Loucy (cell line): ENCODE data around the gene AIRE.

Experiments used
- H2AFZ ChIP-seq: fragments of 200-600 bp; sonication (generic); 2 replicates; pipeline ENCODE4 v1.6.0; 2016; ENCODE audit warnings: antibody characterized with exemption, mild to moderate bottlenecking, low read length, moderate library complexity
- H3F3A ChIP-seq: fragments of 200-600 bp; 2 replicates; pipeline ENCODE4 v1.6.0; 2016; ENCODE audit warnings: antibody characterized with exemption, low read depth, mild to moderate bottlenecking
- H3K27me3 ChIP-seq: fragments of 200-600 bp; sonication (generic); 2 replicates; pipeline ENCODE4 v1.6.1; 2014; ENCODE audit warnings: low read length, mild to moderate bottlenecking; ENCODE audit not compliant: insufficient read depth, poor library complexity, severe bottlenecking
- H3K36me3 ChIP-seq: fragments of 200-600 bp; sonication (generic); 2 replicates; pipeline ENCODE4 v1.6.1; 2016; ENCODE audit warnings: low read length; ENCODE audit not compliant: insufficient read depth
- H3K4me1 ChIP-seq: fragments of 200-600 bp; sonication (generic); 2 replicates; pipeline ENCODE4 v1.5.1; 2014; ENCODE audit warnings: low read length, mild to moderate bottlenecking; ENCODE audit not compliant: insufficient read depth, poor library complexity, severe bottlenecking
- H3K4me2 ChIP-seq: fragments of 200-600 bp; sonication (generic); 2 replicates; pipeline ENCODE4 v1.6.0; 2014; ENCODE audit warnings: antibody characterized with exemption, low read length, low read depth, mild to moderate bottlenecking; ENCODE audit not compliant: poor library complexity, severe bottlenecking
- H3K4me3 ChIP-seq: fragments of 200-600 bp; sonication (generic); 2 replicates; pipeline ENCODE4 v1.5.1; 2014; ENCODE audit warnings: low read length, mild to moderate bottlenecking, mixed read lengths; ENCODE audit not compliant: poor library complexity, severe bottlenecking
- H3K79me2 ChIP-seq: fragments of 200-600 bp; sonication (generic); 2 replicates; pipeline ENCODE4 v1.6.1; 2014; ENCODE audit warnings: low read length; ENCODE audit not compliant: insufficient read depth
- H3K9ac ChIP-seq: fragments of 200-600 bp; sonication (generic); 2 replicates; pipeline ENCODE4 v1.6.0; 2014; ENCODE audit warnings: mild to moderate bottlenecking, low read depth, low read length, moderate library complexity; ENCODE audit not compliant: poor library complexity, severe bottlenecking
- H3K9me2 ChIP-seq: fragments of 200-600 bp; sonication (generic); replicated peaks from 2 replicates; pipeline ENCODE4 v1.6.1; 2016; ENCODE audit warnings: low read depth, low read length, mixed read lengths
- H3K9me3 ChIP-seq: fragments of 200-600 bp; sonication (generic); 2 replicates; pipeline ENCODE4 v1.6.1; 2014; ENCODE audit warnings: mild to moderate bottlenecking, antibody characterized with exemption, low read length, low read depth; ENCODE audit not compliant: insufficient read depth
- H4K20me1 ChIP-seq: fragments of 200-600 bp; sonication (generic); 2 replicates; pipeline ENCODE4 v1.6.0; 2014; ENCODE audit warnings: antibody characterized with exemption, low read length, mild to moderate bottlenecking; ENCODE audit not compliant: insufficient read depth, poor library complexity, severe bottlenecking
- EZH2phosphoT487 ChIP-seq: fragments of 200-600 bp; IDR thresholded peaks from 2 replicates; pipeline ENCODE4 v1.6.1; 2018; ENCODE audit warnings: antibody characterized with exemption, mild to moderate bottlenecking, moderate library complexity, borderline replicate concordance
- TF ChIP-seq, protein P1 (sequence below): fragments of 200-600 bp; sonication (generic); conservative IDR thresholded peaks from 2 replicates; pipeline ENCODE4 v1.5.1; 2014; ENCODE audit warnings: mild to moderate bottlenecking, antibody characterized with exemption, low read length

The AIRE gene

DNA sequence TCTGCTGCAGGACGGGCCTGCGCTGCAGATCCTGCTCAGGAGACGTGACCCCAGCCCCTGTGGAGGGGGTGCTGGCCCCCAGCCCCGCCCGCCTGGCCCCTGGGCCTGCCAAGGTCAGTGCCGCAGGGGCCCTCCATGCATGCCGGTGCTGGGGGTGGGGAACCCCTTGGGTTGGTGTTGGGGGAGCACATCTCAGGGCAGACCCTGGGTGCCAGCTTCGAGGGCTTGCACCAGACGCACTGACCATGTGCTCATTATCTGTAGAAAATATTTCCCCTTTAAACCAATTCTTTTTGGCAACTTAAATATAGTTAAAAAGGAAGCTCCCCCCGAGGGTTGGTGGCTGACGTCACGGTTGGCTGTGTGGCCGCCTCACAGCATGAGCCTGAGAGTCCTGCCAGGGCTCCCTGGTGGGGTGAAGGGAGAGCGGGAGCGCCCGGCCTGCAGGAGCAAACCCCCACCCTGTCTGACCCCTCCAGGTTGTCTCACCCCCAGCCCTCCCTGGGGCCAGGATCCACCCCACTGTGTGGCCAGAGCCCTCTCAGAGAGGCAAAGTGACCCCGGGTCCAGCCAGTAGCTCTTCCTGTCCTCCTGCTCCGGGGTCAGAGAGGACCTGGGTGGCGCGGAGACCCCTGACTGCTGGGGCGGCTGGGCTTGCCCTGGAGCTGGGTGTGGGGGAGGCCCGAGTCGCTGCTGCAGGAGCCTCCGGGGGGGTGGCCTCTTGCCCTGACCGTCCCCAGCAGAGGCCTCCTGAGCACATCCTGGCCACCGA, 8.9 kb downstream of the AIRE start:
- no peak for TF ChIP-seq EZH2phosphoT487
- TF ChIP-seq, protein P1, sequence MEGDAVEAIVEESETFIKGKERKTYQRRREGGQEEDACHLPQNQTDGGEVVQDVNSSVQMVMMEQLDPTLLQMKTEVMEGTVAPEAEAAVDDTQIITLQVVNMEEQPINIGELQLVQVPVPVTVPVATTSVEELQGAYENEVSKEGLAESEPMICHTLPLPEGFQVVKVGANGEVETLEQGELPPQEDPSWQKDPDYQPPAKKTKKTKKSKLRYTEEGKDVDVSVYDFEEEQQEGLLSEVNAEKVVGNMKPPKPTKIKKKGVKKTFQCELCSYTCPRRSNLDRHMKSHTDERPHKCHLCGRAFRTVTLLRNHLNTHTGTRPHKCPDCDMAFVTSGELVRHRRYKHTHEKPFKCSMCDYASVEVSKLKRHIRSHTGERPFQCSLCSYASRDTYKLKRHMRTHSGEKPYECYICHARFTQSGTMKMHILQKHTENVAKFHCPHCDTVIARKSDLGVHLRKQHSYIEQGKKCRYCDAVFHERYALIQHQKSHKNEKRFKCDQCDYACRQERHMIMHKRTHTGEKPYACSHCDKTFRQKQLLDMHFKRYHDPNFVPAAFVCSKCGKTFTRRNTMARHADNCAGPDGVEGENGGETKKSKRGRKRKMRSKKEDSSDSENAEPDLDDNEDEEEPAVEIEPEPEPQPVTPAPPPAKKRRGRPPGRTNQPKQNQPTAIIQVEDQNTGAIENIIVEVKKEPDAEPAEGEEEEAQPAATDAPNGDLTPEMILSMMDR: no peak
- Histone ChIP-seq H3K9ac (no peak overlapping the region), H3K4me2 (no peak overlapping the region)

DNA sequence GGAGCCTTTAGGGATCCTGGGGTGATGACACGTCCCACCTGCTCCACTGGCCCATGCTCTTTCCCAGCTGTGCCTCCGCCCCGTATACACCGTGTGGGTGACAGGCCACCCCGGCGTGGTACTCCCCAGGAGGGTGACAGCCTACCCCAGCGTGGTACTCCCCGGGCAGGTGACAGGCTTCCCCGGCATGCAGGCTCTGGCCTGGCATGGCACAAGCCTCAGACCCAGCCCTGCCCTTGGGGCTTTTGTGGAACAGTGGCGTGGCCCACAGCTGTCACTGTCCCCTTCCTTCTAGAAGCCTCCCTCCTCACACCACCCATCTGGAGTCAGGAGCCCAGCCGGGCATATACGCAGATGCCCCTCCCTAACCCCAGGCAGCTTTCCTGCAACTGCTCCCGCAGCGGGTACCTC, 9.5 kb downstream of the AIRE start:
- H3K4me3 ChIP-seq: no peak overlapping the region
- H2AFZ ChIP-seq: no peak overlapping the region
- no peak for TF ChIP-seq EZH2phosphoT487
- TF ChIP-seq, protein P1: no peak
- no peak overlapping the region for H3K4me2 ChIP-seq
- H3K27me3 ChIP-seq: no peaks in the 10 kb centered on the region
- peaks cover under 1% of the 10 kb centered on the region; the same call in 1 of the 2 replicates for H3K79me2 ChIP-seq
- no peaks in the 10 kb centered on the region for H3K9me3 ChIP-seq
- no peaks in the 10 kb centered on the region for H4K20me1 ChIP-seq
- no peak overlapping the region for H3K9ac ChIP-seq
- H3K36me3 ChIP-seq: no peaks in the 10 kb centered on the region
- H3K9me2 ChIP-seq: no peaks in the 10 kb centered on the region
- H3F3A ChIP-seq: no peaks in the 10 kb centered on the region
- peaks cover 5% of the 10 kb centered on the region for H3K4me1 ChIP-seq

More for the DNA sequence above, 8.9 kb downstream of the AIRE start:
- Histone ChIP-seq H3K27me3 (no peaks in the 10 kb centered on the region), H3K9me2 (no peaks in the 10 kb centered on the region), H3K79me2 (no peaks in the 10 kb centered on the region), H3F3A (no peaks in the 10 kb centered on the region), H3K4me1 (peaks cover 4% of the 10 kb centered on the region), H3K4me3 (no peak overlapping the region), H4K20me1 (no peaks in the 10 kb centered on the region), H3K9me3 (no peaks in the 10 kb centered on the region), H2AFZ (no peak overlapping the region), H3K36me3 (no peaks in the 10 kb centered on the region)

DNA sequence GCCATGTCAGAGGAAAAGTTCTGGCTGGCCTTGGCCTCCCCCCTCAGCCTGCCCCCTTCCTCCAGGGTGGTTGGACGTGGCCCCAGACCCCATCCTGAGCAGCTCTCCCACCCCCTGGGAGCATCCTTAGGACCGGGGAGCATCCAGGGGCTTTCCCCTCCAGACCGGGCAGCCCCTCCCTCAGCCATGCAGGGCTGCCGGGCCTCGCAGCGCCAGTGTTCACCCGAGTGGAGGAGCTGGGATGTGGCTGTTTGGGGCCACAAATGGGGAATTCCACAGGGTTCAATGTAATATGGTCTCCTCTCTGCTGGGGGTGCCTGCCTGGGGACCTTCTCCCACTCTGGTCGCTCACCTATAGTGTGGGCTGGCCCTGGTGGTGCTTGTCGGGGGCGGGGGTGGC, 10.0 kb downstream of the AIRE start:
- Histone ChIP-seq H3K9me2 (no peaks in the 10 kb centered on the region), H4K20me1 (peaks cover 4% of the 10 kb centered on the region), H3K27me3 (no peaks in the 10 kb centered on the region), H2AFZ (no peak overlapping the region), H3K4me1 (peaks cover 6% of the 10 kb centered on the region), H3K36me3 (no peaks in the 10 kb centered on the region), H3K9me3 (no peaks in the 10 kb centered on the region), H3F3A (no peaks in the 10 kb centered on the region), H3K4me3 (no peak overlapping the region), H3K9ac (no peak overlapping the region), H3K79me2 (peaks cover 6% of the 10 kb centered on the region), H3K4me2 (no peak overlapping the region)
- no peak for TF ChIP-seq EZH2phosphoT487
- TF ChIP-seq, protein P1: no peak
